Measurements from ENCODE around the gene MAGEA3.
"Not testable (repeated sequence)": the region's sequence is repeated elsewhere in the genome, so short reads cannot be mapped to it uniquely, and the experiment has no call there.

Gene MAGEA3

DNA sequence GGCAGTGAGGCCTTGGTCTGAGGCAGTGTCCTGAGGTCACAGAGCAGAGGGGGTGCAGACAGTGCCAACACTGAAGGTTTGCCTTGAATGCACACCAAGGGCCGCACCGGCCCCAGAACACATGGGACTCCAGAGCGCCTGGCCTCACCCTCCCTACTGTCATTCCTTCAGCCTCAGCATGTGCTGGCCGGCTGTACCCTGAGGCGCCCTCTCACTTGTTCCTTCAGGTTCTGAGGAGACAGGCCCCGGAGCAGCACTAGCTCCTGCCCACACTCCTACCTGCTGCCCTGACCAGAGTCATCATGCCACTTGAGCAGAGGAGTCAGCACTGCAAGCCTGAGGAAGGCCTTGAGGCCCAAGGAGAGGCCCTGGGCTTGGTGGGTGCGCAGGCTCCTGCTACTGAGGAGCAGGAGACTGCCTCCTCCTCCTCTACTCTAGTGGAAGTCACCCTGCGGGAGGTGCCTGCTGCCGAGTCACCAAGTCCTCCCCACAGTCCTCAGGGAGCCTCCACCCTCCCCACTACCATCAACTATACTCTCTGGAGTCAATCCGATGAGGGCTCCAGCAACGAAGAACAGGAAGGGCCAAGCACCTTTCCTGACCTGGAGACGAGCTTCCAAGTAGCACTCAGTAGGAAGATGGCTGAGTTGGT lies 37.4 kb downstream of the MAGEA3 start:
- DNase-seq (ENCODE audit: low read depth, low spot score), result no peak

DNA sequence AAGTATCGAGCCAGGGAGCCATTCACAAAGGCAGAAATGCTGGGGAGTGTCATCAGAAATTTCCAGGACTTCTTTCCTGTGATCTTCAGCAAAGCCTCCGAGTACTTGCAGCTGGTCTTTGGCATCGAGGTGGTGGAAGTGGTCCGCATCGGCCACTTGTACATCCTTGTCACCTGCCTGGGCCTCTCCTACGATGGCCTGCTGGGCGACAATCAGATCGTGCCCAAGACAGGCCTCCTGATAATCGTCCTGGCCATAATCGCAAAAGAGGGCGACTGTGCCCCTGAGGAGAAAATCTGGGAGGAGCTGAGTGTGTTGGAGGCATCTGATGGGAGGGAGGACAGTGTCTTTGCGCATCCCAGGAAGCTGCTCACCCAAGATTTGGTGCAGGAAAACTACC lies 37.9 kb downstream of the MAGEA3 start:
- not testable (repeated sequence) for DNase-seq (ENCODE audit: low read depth, low spot score)

DNA sequence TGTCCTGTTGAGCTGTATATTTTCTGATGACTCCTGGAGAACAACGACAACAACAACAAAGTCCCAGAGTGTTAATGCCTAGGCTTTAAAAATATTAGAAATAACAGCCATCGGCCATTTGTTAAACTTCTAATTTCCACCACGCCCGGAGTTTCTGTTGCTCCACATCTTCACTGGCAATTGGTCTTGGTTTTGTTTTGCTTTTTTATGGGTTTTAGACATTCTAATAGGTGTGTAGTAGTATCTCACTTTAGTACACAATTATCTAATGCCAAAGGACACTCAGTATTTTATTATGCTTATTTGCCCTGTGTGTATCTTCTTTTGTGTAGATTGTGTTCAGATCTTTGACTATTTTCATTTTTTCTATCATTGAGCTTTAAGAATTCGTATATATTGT lies 40.0 kb downstream of the MAGEA3 start:
- no peak for DNase-seq (ENCODE audit: low read depth, low spot score)
